NCI-H1105 (cell line): ENCODE results near the gene ANO6.
"Not testable (repeated sequence)": the region's sequence is repeated elsewhere in the genome, so short reads cannot be mapped to it uniquely, and the experiment has no call there.

Source experiments
- DNase-seq: peaks from one replicate; lab custom pipeline; 2025; lab: John Stamatoyannopoulos, UW

Gene ANO6

DNA sequence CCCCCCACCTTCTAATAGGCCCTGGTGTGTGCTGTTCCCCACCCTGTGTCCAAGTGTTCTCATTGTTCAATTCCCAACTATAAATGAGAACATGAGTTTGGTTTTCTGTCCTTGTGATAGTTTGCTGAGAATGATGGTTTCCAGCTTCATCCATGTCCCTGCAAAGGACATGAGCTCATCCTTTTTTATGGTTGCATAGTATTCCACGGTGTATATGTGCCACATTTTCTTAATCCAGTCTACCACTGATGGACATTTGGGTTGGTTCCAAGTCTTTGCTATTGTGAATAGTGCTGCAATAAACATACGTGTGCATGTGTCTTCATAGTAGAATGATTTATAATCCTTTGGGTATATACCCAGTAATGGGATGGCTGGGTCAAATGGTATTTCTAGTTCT lies 20.5 kb downstream of the ANO6 start:
- DNase-seq = not testable (repeated sequence)

DNA sequence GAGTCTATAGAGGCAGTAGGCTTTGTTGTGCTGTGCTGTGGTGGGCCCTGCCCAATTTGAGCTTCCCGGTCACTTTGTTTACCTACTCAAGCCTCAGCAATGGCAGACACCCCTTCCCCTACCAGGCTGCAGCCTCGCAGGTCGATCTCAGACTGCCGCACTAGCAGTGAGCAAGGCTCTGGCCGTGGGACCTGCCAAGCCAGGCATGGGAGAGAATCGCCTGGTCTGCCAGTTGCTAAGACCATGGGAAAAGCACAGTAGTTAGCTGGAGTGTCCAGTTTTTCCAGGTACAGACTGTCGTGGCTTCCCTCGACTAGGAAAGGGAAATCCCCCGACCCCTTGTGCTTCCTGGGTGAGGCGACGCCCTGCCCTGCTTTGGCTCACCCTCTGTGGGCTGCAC lies 26.3 kb downstream of the ANO6 start:
- no peak for DNase-seq

DNA sequence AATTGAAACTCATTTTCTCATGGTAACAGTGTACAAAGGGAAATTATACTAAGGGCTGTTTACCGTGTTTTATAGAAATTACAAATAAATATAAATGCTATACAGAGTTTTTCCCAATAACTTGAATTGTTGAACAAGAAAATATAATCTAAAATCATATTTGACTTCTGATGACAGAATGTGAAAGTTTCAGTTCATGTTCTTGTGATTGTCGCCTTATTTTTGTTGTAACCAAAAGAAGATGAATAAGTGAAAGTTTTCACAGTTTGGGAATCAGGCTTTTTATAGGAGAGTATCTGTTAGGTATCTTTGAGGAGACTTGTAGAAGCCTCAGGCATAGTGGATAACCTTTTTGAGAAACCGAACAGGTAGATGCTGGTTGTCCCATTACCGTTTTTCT lies 28.1 kb downstream of the ANO6 start:
- no peak for DNase-seq

DNA sequence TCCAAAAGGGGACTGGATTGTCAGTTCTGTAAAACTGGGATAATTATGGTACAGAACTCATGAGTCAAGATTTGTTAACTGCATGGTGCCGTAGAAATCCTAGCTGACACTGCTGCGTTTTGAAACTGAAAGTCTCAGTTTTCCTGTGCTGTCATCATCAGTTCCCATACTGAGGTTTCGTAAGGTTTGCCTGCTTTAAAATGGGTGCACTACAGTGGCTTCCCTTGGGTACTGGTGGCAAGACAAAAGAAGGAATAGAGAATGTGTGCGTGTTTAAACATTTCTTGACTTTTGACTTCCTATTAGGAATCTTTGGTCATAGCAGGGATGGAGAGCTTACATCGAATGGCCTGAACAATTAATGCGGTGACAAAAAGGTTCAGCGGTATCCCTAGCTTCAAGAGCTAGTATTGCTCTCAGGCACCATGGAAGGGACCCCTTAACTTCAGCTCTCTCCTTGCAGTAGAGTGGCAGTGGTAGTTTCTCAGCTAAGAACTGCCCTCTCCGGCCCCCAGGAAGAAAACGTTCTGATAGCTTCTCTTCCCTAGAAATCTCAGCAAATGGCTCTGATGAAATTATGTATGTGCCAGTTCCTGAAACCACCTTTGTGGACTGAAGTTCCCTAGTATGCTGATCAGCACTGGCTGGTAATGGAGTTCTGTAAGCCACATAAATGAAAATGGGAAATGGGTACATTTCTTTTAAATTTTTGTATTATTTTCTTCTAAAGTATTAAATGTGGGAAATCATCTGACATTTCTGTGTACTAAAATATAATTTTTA lies 28.9 kb downstream of the ANO6 start:
- no peak for DNase-seq

DNA sequence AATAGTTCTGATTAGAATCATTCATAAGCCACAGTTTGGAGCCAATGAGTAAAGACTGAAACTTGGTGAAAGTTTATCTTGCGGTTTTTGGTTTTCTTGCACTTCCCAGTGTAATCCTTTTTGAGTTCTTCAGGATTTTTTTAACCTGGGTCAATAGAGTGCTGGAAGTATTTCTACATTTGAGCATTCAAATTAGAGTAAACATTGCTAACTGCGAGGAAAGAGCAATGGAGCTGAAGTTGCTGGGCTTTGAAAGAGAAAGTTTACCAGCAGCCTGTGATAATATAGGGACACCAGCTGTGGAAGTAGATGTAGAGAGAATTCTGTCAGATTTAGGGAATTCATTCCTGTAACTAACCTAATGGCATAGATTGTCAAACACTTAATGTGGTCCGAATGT lies 30.3 kb downstream of the ANO6 start:
- no peak for DNase-seq

DNA sequence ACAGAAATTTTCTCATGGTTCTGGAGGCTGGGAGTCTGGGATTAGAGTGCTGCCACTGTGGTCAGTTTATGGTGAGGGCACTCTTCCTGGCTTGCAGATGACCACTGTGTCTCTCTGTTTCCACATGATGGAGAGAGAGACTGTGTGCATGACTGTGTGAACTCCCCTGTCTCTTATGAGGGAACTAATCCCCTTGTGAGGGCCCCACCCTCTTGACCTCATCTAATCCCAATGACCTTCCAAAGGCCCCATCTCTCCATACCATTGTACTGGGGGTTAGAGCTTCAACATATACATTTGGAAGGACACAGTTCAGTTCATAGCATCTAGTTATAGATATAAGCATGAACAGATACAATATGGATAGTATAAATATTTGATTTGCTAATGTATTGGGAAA lies 31.7 kb downstream of the ANO6 start:
- no peak for DNase-seq

DNA sequence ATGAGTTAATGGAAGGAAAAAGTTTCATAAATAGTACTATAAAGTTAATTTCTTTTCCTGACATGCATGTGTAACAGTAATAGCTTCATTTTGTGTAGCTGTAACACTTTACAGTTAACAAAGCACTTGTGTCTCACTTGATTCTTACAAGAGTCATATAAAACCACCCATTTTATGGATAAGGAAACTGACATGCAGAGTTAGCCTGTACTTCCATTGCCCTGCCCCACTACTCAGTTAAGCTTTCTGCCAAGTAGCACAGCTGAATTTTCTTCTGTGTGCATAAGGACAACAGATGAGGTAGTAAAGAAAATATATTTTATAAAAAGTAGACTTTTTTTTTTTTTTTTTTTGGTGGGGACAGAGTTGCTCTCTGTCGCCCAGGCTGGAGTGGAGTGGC lies 32.2 kb downstream of the ANO6 start:
- no peak for DNase-seq

DNA sequence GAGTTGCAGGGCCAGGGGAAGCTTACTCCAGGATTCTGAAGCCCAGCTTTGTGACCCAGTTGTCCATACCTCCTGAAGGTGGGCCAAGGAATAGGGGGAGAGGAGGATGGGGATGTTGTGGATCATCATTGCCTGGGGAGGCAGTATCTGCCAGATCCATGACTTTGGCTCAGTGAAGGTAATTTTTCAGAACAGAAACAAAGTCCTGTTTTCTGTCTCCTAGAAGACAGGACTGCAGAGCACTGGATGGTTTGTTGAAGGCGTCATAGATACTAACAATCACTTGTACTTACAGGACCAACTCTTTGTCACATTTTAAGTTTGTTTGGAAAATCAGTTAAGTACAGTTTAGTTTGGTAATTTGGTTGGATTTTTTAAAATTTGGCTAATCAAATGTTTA lies 38.4 kb downstream of the ANO6 start:
- DNase-seq = no peak

DNA sequence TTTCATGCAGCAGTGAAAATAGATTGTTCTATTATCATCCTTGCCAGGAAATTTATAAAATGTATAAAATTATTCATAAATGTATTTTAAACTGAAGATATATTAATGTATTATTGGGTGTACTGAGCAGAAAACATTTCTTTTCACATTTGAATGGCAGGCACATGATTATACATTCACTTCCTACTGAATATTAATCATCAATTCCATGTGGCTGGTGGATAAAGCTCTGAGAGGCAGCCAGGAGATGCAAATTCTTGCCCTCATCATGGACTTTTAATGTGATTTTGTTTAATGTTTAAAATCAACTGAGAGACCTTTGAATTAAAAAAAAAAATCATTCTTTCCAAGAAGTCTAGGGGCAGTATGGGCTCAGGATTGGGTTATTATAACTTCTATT lies 40.8 kb downstream of the ANO6 start:
- no peak for DNase-seq

DNA sequence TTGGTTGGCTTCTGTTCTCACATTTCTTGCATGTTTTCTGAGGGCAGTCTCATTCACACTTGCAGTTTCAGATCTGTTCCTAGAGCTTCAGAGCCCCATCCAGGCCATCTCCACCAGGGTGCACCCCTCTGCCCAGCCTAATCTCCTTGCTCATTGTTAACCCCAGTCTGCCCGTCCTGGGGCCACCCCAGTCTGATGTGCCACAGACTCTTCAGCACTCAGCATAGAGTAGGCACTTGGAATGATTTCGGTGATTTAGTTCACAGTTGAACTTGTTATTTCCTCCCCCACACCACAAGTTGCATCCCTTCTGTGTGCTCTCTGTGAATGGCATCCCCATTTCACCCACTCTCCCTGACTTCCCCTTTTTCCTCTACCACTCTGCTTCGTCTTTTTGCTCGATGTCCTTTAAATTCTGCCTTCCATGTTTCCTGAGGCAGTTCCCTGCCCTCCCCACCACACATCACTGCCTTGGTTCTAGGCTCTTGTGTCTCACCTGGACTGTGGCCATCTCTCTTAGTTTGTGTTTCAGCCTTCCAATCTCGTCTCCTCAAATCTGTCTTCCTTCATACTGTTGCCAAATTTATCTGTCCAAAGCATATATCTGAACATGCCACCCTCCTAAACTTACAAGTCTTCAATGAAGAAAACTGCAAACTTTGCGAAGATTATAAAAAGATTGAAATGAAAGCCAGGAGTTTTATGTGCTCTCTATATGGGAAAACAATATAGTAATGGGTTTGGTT lies 41.5 kb downstream of the ANO6 start:
- DNase-seq = no peak

DNA sequence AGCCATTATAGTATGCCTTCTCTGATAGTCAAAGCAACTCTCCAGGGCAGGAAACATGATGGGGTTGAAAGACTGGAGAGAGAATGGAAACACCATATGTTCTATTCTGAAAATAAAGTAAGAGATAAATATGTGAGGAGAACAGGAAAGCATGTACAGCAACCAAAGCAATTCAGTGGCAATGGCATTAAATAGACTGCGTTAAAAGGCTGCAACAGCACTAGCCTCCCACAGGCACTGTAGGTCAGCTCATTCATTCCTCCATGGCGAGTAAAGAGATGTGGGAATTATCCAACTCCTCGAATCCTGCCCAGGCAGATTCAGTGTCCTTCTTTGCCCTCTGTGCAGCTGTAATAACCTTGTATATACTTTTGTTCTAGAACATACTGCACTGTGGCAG lies 43.8 kb downstream of the ANO6 start:
- no peak for DNase-seq

DNA sequence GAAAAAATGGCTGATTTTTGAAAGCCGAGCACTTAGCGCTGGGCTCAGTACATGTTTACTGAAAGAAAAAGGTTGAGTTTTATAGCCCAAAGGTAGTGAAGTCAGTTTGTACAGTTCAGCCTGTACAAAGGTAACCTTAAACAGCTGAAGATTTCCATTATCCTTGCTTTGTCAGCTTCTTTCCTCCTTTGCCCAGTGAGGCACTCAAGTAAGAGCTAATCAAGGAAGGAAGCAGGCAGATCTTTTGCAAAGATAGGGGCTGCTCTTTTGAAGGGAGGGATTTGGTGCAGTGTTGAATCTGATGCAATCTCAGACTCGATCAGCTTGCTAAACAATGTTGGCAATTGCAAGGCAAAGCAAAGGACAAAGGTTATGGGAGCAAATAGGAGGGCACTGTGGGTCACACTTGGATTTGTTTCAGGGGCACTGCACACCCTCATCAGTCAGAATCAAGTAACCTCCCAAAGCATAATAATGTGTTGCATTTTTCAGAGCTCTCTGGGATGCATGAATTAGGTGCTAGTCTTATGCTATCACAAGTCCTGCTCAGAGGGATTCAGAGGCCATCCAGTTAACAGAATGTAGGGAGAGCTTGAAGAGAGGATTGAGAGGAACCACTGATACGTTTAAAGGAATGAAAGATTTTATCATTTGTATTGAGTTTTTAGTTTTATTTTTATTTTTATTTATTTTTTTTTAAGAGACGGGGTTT lies 44.4 kb downstream of the ANO6 start:
- no peak for DNase-seq

DNA sequence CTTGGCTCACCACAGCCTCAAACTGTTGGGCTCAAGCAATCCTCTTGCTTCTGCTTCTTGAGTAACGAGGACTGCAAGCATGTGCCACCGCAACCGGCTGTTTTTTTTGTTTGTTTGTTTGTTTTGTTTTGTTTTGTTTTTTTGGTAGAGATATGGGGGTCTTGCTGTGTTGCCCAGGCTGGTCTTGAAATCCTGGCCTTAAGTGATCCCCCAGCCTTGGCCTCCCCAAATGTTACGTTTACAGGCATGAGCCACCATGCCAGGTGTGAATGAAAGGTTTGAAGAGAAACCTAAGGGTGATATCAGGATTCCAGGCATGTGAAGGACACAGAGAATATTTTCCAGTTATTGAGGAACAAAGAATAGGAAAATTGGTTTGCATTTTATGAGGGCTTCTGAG lies 45.0 kb downstream of the ANO6 start:
- DNase-seq = no peak

DNA sequence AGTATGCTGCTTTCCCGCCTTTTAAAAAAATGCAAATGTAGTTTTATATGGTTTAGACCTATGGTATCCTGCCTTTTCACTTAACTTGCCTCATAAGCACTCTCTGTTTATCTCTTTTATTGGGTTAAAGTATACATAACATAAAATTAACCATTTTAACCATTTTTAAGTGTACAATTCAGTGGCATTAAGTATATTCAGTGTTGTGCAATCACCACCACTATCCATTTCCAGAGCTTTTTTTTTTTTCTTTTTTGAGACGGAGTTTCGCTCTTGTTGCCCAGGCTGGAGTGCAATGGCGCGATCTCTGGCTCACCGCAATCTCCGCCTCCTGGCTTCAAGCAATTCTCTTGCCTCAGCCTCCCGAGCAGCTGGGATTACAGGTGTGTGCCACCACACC lies 46.3 kb downstream of the ANO6 start:
- not testable (repeated sequence) for DNase-seq

DNA sequence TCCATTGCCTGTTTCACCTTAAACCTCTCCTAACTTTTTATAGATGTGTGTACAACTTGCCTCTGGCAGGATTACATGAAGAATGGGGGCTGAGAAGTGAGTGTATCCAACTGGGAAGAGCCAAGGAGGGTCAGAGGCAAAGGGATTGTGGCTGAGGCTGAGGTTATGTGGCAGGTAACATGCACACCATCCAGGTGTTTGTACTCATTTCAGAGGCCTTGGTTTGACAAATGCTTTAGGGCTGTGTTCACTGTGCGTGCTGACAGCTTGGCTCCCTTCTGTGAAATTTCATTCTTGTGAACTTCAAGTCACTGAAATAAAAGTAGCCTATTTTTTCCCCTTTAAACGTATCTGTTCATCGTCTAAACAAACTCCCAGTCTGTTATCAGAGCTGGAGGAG lies 47.7 kb downstream of the ANO6 start:
- no peak for DNase-seq

DNA sequence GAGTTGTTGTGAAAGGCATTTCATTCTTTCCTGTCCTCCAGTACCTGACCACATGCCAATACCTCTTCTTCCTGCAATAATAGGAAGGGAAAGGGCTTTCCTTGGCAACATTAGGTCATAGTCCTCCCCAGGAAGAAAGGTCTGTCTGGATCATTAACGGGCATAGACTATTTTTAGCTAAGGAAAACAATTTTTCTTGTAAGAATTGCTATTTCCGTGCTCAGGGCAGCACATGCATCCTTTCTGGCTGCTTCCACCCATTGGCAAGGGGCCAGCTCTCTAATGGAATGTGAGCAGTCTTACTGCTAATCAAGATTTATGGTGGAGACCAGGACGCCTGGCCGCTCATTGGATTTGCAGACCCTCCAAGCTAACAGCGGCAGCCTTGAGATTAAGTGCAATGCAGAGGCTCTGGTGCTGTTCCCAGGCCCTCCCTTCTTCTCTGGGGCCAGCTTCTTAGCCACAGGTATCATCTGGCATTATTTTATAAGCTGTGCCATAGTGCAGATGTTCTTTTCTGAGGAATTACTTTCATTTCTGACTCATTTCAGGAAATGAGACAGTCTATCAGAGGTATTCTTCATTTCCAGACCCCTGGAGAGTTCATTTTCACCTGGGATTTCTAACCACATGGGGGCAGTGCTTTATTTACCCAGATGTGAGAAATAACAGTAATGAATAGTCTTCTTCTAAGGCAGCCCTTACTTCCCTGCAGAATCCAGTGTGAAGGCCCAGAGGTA lies 52.9 kb downstream of the ANO6 start:
- peak; percentile 18 for DNase-seq

DNA sequence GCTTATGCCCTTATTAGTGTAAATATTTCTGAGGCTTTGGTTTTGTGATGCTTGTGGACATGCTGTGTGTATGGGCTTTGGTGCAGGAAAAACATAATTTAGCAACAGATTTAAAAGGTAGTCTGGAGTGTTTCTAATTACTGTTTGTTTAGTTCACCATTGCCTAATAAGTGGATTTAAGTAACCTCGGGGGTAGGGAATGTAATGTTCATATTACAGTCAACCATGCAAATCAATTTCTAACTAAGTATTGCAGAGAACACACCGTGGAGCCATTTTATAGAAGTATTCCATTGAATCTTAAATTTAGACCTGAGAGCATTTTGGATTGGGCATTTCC lies 53.5 kb downstream of the ANO6 start:
- DNase-seq = no peak

DNA sequence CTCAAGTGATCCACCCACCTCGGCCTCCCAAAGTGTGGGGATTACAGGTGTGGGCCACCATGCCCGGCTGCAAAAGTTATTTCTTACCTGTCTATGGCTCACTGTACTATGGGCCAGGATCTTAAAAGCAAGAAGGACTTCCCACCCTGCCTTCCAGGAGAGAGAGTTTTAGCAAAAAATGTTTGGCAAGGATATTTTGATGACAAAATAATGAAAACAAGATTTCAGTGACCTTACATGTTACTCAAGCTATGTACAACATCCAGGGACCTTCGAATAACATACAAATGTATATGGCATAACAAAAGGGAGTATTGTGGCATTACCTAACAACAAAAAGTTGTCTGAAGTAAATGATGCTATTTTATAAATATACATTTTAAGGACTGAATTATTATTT lies 55.1 kb downstream of the ANO6 start:
- no peak for DNase-seq

DNA sequence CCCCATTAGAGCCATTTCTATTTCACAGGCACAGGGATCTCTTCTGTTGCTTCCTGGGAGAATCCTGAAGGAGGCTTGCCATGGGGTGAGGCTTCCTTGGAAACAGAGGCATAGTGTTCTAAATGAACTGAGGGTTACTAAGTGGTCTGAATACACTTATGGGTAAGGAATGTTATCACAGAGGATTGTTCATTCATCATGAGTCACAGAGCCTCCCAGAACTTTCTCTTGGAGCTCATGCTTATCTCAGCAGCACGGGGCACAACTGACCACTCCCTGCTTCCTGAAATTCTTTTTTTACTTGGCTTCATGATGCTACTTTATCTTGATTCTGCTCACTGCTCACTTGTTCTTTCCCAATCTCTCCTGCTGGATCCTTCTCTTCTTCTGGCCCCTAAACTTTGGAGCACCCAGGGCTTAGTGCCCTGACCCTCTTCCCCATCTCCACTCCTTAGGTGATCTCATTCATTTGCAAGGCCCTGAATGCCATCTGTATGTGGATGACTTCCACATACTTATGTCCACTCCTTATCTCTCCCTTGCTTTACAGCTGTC lies 57.9 kb downstream of the ANO6 start:
- DNase-seq = no peak

DNA sequence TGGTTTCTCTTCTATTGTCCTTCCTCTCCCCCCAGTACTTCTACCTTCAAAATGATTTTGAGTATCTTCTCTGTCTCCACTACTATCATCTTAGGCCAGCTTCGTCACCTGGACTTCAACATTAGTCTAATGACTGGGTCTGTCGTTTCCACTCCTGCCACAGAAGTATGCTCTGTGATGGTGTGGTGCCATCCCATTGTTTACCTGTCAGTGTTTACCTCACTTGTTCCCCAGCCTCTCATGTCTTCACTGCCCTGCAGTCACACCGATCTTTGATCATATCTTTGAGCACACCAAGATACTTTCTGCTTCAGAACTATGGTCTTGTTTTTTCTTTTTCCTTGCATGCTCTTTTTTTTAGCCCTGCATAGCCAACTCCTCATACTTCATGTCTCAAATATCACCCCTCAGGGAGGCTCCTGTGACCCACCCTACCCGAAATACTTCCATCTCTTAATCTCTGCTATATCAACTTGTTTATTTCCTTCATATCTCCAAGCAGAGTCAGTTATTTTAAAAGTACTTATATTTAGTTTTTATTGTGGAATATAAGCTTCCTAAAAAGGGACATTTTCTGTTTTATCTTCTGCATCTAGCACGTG lies 60.4 kb downstream of the ANO6 start:
- DNase-seq = no peak

DNA sequence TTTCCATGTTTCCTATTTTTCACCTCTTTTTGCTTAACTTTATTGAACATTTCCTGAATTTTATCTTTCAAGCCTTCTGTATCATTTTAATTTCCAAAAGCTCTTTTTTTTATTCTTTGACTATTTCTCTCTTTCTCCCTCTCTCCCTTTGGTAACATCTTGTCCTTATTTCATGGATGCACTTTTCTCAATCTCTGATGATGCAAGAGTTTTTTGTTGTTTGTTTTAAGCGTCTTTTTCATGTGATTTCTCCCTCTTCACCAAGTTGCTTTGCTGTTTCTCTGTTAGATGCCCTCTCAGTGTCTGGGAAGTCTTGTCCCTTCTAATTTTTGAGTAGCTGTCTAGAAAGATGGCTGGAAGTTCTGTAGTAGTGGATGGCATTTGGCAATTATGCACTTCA lies 62.6 kb downstream of the ANO6 start:
- no peak for DNase-seq
